ENCODE results near the gene TMEM130.

The TMEM130 gene

GRCh38 chr7:98807068-98808048 lies 62.5 kb downstream of the TMEM130 start:
- no peak for DNase-seq (ENCODE audit: low spot score)

DNA sequence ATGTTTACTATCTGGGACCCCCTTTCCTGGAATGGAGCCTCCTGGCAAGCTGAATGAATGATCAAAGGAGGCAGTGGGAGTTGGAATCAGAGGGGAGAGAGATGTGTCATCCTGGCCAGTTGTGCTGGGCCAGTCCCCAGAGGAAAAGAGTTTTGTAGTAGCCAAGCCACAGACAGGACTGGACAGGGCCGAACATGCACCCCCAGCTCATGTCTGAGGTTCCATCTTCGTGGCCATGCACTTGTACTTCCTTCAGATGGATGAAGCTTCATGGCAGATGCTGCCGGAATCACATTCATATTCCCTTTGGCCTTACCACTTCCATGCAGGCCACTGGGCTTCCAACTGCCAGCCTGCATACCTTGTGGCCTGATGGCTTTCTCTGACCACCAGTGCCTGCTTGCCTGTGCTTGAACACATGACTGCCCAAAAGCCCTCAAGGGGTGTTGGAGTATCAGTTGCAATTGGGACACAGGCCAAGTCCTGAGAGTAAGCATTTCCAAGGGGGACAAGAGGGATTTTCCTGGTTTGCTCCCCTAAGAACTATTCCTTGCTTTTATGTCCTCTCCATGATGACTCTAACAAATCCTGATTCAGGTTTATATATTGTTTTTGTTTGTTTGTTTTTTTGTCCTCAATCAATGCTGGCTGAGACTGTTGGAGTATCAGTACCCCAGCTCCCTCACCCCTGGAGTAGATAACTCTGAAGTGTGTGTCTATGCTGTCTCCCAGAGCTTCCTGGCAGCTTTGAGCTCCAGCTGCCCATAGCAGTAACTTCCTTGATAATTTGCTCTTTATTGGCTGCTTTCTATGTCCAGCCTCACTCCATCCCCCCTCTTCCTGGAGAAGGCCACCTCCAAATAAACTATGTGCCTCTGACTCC lies 63.6 kb downstream of the TMEM130 start:
- DNase-seq (ENCODE audit: low spot score), result no peak

DNA sequence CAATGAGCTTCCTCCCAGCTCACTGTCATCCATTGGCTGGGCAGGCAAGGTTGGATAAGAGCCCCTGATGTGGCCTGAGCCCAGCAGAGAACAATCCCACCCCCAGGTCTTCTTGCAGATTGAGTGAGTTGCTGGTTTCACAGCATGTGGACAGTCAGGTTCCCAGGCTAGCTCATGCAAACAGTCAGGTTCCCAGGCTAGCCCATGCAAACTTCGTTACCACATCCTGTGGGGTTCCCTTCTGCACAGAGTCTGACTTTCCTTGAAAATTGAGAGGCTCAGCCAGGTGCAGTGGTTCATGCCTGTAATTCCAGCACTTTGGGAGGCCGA lies 67.1 kb downstream of the TMEM130 start:
- DNase-seq (ENCODE audit: low spot score), result no peak

DNA sequence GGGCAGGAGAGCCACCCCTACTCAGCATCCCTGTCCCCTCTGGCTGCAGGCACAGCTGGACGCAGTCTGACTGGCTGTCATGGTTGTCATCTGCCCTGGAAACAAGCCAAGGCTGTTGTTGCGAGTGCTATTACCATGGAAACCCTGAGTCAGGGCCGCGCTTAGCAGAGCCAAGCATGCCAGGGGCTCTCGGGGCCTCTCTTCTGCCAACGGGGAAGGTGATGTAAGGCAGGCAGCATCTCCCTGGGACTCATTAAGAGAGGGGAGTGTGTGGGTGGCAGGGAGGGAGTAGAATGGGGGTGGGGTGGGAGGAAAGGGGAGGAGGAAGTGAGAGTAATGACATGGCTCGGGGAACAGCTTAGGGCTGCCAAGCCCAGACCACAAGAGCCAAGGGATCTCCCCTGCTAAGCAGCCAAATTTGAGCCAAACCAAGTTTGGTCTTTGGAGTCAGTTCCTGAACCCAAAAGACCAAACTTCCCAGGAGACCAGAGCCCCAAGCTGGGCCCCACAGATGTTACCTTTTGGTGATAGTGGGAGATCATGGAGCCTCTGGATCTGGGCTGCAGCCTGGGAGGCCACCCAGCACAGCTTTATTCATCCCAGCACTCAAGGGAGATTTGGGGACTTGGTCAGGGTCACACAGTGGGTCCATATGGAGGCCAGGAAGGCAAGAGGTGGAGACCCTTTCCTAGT lies 67.6 kb downstream of the TMEM130 start:
- DNase-seq (ENCODE audit: low spot score), result no peak

- DNase-seq (ENCODE audit: low spot score), result no peak
Measured at GRCh38 chr7:98800996-98801395, 68.8 kb downstream of the TMEM130 start.

DNA sequence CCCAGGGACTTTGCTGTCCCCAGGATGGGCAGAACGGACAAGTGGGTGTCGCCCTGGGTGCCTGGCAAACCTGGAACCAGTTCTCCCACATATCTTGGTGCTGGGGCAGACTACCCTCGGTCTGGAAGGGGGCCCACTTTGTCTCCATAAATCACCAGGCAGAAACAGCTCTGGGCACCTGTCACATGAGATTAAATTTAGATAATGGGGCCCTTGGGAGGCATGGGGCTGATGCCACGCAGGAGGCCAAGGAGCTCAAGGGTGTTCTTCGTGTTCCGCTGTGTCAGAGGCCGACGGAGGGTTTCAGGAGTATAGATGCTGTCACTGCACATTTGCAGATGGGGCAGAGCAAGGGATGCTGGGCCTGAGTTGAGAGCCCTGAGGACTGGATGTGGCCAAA lies 72.7 kb downstream of the TMEM130 start:
- DNase-seq (ENCODE audit: low spot score), result no peak
